D721Med (cell line): Measurements from ENCODE around the gene SH3BGRL.
A peak's percentile ranks its signal among the peaks of the same experiment; 100 is the strongest.

Experiments used
- DNase-seq: peaks from one replicate; pipeline ENCODE4 v3.0.0; 2011; ENCODE audit warnings: low spot score; ENCODE audit not compliant: insufficient read length
- FAIRE-seq: peaks from 2 replicates; lab custom pipeline; 2011; peaks lifted over from hg19 to GRCh38; lab: Jason Lieb, UNC
- TF ChIP-seq, protein P1 (sequence below): IDR thresholded peaks from 2 replicates; pipeline ENCODE4 v1.5.1; 2012; ENCODE audit warnings: mild to moderate bottlenecking, control low read depth; ENCODE audit not compliant: insufficient read depth; ENCODE audit errors: missing control alignments

Gene SH3BGRL

DNA sequence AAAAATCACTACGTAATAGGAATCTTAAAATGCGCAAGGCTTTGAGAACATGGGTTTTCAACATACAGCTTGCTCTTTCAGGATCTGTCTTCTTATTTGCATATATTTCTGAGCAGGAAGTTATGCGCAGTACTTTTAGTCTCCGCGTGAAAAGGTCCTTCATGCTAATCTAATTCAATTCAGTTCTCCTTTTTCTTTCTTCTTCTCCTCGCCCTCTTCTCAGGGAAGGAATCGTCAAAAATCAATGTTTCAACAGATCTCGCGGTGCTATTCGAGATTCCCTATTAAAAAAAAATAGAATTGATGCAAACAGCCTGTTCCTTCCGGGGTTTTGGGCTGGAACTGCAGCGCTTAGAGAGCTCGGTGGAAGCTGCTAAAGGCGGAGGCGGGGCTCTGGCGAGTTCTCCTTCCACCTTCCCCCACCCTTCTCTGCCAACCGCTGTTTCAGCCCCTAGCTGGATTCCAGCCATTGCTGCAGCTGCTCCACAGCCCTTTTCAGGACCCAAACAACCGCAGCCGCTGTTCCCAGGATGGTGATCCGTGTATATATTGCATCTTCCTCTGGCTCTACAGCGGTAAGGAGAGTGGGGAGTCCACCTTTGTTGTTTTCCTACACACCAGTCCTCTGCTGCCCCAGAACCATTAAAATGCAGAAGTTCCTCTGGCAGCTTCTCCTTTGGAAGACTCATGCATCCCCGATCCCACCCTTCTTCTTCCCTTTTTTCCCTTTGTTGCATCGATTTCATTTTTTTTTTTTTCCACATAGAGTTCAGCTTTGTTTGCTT, at the start of gene SH3BGRL, which contains the start of gene HMGN5:
Gene SH3BGRL (plus strand): TSS at position 432 of the 785 bp plus-strand sequence. CDS start 99 bp downstream, at position 531.
Gene HMGN5 (minus strand): TSS at position 243 of the 785 bp plus-strand sequence. CDS start 80,364 bp downstream, outside the sequence.
- DNase-seq (no peak), FAIRE-seq (no peak)
- TF ChIP-seq, protein P1, sequence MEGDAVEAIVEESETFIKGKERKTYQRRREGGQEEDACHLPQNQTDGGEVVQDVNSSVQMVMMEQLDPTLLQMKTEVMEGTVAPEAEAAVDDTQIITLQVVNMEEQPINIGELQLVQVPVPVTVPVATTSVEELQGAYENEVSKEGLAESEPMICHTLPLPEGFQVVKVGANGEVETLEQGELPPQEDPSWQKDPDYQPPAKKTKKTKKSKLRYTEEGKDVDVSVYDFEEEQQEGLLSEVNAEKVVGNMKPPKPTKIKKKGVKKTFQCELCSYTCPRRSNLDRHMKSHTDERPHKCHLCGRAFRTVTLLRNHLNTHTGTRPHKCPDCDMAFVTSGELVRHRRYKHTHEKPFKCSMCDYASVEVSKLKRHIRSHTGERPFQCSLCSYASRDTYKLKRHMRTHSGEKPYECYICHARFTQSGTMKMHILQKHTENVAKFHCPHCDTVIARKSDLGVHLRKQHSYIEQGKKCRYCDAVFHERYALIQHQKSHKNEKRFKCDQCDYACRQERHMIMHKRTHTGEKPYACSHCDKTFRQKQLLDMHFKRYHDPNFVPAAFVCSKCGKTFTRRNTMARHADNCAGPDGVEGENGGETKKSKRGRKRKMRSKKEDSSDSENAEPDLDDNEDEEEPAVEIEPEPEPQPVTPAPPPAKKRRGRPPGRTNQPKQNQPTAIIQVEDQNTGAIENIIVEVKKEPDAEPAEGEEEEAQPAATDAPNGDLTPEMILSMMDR, result no peak

DNA sequence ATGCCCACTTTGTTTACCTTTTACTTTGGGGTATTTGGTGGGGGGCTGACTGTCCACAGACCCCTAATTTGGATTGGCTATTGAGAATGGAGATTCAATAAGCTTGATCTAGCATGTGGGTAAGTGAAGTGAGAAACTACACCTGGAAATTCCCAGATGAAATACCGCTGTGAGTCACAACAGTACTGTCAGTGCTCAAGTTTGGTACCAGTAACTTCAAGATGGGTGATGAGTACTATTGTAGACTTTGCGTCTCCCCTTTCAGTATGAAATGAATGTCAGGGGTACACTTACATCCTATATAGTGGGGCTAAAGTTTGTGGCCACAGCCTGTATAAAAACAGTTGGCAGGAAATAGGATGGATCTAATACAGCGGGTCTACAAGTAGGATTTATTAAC, 33.5 kb upstream of the SH3BGRL start:
- DNase-seq (no peak), FAIRE-seq (no peak)
- TF ChIP-seq, protein P1, result no peak

DNA sequence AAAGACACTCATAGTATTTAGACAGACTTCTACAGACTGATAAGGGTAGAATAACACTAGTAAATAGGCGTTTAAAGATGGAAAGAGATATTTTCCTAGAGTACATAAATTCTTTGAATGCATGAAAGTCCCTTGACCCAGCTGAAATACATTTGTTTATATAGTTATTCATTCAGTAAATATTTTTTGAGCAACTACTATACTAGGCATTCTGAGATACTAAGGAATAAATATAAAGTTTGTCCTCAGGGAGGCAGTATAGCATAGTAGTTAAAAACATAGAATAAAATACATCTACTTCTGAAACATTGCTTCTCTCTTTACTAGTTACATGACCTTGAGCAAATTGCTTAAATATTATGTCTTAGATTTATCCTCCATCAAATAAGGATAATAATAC, 27.6 kb upstream of the SH3BGRL start:
- DNase-seq (no peak), FAIRE-seq (no peak)
- TF ChIP-seq, protein P1, result peak; percentile 34

DNA sequence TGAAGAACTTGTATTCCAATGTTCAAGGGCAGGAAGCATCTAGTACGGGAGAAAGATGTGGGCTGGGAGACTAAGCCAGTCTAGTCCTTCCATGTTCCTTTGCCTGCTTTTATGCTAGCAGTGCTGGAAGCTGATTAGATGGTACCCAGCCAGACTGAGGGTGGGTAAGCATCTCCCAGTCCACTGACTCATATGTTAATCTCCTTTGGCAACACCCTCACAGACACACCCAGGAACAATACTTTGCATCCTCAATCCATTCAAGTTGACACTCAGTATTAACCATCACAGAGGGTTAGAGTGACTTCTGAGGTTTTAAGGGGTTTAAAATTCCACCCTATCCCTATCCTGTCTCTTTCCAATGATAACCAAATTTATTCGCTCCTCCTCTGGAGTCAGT, 6.6 kb upstream of the SH3BGRL start:
- DNase-seq, result no peak
- no peak for FAIRE-seq
- TF ChIP-seq, protein P1, result no peak

DNA sequence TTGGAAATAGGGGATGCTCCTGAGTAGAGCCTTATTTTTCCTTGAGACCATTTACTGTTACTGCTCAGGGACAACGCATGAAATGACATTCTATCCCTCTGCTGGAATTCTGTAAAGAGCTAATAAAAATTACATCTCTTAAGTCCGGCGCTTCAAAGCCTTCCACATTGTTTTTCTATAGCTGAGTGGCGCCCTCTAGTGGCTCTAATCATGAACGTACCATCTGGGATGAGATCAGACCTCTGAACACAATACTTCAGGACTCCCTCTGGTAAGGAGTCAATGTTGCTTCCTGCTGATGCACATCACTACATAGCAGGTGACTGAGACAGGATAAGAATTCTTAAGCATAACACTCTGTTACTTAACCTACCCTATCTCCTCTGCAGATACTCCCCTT, 6.2 kb upstream of the SH3BGRL start:
- TF ChIP-seq, protein P1, result peak; percentile 49
- DNase-seq (no peak), FAIRE-seq (no peak)

DNA sequence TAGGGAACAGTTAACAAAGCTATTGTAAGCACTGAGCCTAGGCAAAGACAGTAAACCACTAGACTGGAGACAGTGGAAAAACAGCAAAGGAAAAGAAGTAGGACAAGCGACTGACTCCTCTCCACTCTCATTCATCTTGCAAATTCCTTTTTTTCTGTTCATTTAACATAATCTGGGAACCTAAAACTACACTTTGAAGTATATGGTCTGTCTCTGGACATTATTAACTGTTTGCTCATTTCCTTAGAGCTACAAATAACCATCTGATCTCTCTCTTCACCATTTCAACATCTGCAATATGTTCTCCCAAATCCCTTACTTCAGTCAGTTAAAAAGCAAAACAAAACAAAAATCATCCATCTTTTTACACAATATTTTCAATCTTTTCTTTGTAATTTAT, 831 bp upstream of the SH3BGRL start:
- TF ChIP-seq, protein P1, result no peak

DNA sequence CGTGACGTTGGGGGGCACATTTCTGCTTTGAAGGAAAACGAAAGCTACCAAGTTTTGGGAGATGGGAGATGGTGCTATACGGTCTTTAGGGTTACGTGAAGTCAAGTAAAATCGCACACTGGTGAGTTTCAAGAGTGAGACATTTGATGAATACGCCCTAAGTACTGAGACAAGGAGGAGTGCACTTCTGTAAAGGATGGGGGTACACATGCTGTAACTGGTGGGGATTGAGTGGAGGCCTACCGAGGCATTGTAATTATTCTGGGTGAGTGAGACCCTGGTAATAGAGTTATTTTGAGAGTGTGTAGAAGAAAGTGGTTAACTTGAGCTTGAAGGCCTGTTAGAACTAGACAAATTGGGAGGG, 536 bp downstream of the SH3BGRL start:
- FAIRE-seq (no peak), DNase-seq (no peak)
- TF ChIP-seq, protein P1, result no peak

More for the DNA sequence above, 831 bp upstream of the SH3BGRL start:
- FAIRE-seq (no peak), DNase-seq (no peak)
